HG03439 (cell line): ENCODE data around the gene C1GALT1.
"Not testable (repeated sequence)": the region's sequence is repeated elsewhere in the genome, so short reads cannot be mapped to it uniquely, and the experiment has no call there.

Experiments used
- ATAC-seq: cut with Tn5 transposase; IDR thresholded peaks from one replicate; pipeline ENCODE4 v1.9.1; 2021; ENCODE audit warnings: mild to moderate bottlenecking, moderate library complexity; ENCODE audit not compliant: unreplicated experiment

C1GALT1 gene

DNA sequence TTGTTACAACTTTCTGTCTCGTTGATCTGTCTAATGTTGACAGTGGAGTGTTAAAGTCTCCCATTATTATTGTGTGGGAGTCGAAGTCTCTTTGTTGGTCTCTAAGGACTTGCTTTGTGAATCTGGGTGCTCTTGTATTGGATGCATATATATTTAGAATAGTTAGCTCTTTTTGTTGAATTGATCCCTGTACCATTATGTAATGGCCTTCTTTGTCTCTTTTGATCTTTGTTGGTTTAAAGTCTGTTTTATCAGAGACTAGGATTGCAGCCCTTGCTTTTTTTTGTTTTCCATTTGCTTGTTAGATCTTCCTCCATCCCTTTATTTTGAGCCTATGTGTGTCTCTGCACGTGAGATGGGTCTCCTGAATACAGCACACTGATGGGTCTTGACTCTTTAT, 17.2 kb downstream of the C1GALT1 start:
- ATAC-seq = not testable (repeated sequence)

DNA sequence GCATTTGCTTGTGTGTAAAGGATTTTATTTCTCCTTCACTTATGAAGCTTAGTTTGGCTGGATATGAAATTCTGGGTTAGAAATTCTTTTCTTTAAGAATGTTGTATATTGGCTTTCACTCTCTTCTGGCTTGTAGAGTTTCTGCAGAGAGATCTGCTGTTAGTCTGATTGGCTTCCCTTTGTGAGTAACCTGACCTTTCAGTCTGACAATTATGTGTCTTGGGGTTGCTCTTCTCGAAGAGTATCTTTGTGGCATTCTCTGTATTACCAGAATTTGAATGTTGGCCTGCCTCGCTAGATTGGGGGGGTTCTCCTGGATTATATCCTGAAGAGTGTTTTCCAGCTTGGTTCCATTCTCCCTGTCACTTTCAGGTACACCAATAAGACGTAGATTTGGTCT, 17.9 kb downstream of the C1GALT1 start:
- ATAC-seq = not testable (repeated sequence)

- ATAC-seq = peak; percentile 89
Observed at GRCh38 chr7:7201578-7202374, 19.4 kb downstream of the C1GALT1 start.

DNA sequence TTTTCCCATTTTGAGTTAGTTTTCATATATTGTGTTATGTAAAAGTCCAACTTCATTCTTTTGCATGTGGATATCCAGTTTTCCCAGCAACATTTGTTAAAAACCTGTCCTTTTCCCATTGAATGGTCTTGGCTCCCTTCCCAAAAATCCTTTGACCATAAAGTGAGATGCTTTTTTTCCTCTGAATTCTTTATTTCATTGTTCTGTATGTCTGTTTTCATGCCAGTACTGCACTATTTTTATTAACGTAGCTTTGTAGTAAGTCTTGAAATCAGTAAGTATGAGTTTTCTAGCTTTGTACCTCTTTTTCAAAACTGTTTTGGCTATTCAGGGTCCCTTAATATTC, 20.0 kb downstream of the C1GALT1 start:
- no peak for ATAC-seq

GRCh38 chr7:7203813-7204575, 21.6 kb downstream of the C1GALT1 start:
- no peak for ATAC-seq

GRCh38 chr7:7207876-7208275, 25.5 kb downstream of the C1GALT1 start:
- ATAC-seq = no peak

GRCh38 chr7:7208520-7208919, 26.2 kb downstream of the C1GALT1 start:
- no peak for ATAC-seq

DNA sequence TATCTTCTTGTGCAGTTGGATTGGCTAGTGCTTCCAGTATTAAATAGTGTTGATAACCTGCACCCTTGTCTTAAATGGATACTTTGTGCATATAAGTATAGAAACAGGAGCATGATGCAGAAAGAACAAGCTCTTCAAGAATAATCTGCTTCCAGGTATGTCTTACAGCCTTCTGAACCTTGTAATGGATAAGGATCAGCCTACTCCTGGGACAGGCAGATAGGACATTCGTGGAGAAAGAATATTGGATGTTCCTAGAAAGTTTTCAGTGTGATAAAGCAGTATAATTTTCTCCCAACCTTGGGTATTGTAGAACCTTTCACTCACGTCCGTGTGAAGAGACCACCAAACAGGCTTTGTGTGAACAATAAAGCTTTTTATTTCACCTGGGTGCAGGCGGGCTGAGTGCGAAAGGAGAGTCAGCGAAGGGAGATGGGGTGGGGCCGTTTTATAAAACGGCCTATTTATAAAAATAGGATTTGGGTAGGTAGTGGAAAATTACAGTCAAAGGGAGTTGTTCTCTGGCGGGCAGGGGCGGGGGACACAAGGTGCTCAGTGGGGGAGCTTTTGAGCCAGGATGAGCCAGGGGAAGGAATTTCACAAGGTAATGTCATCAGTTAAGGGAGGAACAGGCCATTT, 27.2 kb downstream of the C1GALT1 start:
- ATAC-seq = no peak

DNA sequence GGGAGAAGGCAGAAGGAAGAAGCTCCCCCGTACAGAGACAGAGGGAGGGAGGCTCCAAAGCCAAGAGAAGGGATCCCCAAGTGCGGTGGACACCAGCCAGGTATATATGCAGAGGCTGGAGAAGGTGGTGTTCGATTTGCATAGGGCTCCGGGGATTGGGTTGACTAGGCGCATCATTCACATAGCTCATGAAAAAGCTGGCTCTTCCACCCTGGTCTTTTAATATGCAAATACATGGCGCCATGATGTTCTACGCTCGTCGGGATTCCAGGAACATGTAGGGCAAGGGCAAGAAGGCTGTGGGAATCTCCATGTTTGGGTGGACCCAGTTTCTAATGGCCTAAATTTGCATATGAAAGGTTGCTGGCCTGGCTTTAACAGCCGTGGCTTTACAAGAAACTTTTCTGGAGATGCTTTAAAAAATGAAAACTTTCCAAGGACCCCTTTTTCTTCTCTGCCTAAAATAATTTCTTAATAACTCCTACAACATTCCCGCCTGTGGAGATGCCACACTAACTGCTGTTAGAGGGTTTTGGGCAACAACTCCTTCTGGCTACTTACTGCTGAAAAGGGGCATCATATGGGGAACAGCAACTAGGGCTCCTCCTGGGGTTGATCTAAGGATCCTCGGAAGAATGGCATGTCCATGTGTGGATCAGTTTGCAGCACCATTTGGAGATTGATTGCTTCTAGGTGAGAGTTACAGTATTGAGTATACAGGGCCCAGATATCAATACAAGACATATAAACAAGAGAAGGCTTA, 28.3 kb downstream of the C1GALT1 start:
- no peak for ATAC-seq

- no peak for ATAC-seq
Observed at GRCh38 chr7:7212612-7213011, 30.3 kb downstream of the C1GALT1 start.

GRCh38 chr7:7214398-7215347, 32.3 kb downstream of the C1GALT1 start:
- ATAC-seq = no peak

DNA sequence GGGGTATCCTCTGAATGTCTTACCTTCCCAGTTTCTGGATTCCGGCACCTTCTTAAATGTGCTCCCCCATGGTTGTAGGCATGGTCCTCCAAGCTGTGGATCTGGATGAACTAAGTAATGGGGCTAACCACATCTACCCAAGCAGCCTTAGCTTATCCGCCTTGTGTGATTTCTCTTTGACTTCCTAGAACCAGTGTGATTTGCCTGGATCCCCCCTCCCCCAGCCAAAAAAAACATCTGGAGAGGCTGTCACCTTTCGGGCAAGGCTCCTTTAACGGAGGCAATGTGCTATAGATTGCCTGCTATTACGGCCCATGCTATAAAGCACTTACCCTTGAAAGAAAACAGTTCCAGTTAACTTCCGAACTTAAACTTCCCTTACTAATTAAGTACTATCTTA, 33.9 kb downstream of the C1GALT1 start:
- no peak for ATAC-seq

DNA sequence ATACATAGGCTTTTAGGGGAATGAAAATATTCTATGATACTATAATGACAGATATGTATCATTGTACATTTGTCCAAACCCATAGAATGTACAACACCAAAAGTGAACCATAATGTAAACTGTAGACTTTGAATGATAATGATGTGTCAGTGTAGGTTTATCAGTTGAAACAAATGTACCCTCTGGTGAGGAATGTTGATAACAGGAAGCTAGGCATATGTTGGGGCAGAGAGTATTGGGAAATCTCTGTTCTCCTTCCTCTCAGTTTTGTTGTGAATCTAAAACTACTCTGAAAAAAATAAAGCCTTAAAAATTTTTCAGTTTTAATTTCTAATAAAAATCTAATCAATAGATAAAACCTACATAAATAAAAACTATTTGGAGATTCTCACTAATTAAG, 36.9 kb downstream of the C1GALT1 start:
- no peak for ATAC-seq

GRCh38 chr7:7220821-7221220, 38.5 kb downstream of the C1GALT1 start:
- ATAC-seq = no peak

DNA sequence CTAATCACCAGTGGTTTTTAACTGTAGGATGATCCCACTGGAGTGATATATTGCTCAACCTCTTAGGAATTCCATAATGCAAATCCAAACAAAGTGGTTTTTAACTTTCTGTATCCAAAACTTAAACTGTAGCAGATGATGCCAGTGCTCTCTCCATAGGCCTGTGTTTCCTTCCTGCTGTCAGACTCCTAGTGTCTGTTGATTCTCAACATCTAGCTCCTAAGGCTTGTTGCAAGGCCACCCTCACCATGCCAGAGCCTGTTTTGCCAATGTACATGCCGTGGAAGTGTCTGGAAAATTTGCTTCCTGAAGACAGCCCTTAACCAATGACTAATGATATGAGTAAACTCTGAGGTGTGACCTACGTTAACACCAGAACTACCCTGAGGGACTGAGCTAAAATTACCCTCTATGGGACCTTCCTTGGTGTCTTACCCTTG, 39.3 kb downstream of the C1GALT1 start:
- no peak for ATAC-seq

DNA sequence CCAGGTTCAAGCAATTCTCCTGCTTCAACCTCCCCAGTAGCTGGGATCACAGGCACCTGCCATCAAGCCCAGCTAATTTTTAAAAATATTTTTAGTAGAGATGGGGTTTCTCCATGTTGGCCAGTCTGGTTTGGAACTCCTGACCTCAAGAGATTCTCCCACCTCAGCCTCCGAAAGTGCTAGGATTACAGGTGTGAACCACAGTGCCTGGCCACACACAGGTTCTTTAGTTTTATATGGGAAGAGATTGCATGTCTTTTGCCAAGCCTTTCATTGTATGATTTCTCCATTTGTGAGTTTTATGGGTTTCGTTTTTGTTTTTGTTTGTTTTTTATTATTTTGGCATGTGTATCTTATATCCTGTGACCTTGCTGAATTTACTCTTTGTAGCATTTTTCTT, 40.9 kb downstream of the C1GALT1 start:
- no peak for ATAC-seq

DNA sequence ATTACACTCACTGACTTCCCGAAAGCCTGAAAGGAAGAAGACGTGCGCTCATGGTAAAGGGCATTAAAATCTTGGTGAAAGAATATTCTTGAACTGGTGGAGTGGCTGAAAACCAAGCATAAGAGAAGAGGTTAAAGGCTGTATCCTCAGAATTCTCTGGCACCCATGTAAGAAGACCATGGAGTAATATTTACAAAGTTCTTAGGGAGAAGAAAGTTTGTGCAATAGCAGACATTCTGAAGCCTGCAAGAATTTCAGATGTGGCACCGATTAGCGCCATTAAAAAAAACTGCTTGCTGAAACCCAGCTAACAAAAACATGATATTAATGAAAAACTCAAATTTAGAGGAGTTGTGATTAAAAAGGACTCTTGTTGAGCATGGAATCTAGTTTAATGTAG, 44.1 kb downstream of the C1GALT1 start:
- no peak for ATAC-seq

- no peak for ATAC-seq
Observed at GRCh38 chr7:7228472-7228871, 46.1 kb downstream of the C1GALT1 start.

GRCh38 chr7:7228967-7229366, 46.6 kb downstream of the C1GALT1 start:
- ATAC-seq = no peak

GRCh38 chr7:7231000-7231399, 48.7 kb downstream of the C1GALT1 start:
- ATAC-seq = no peak
